NCI-H1436 treated with DMSO at 0.1 percent for 48 hours (cell line): Measurements from ENCODE around the gene ZMAT2.
"Not testable (repeated sequence)": the region's sequence is repeated elsewhere in the genome, so short reads cannot be mapped to it uniquely, and the experiment has no call there.

Source experiments
- DNase-seq: peaks from one replicate; lab custom pipeline; 2025; lab: John Stamatoyannopoulos, UW

ZMAT2 gene, protein sequence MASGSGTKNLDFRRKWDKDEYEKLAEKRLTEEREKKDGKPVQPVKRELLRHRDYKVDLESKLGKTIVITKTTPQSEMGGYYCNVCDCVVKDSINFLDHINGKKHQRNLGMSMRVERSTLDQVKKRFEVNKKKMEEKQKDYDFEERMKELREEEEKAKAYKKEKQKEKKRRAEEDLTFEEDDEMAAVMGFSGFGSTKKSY

DNA sequence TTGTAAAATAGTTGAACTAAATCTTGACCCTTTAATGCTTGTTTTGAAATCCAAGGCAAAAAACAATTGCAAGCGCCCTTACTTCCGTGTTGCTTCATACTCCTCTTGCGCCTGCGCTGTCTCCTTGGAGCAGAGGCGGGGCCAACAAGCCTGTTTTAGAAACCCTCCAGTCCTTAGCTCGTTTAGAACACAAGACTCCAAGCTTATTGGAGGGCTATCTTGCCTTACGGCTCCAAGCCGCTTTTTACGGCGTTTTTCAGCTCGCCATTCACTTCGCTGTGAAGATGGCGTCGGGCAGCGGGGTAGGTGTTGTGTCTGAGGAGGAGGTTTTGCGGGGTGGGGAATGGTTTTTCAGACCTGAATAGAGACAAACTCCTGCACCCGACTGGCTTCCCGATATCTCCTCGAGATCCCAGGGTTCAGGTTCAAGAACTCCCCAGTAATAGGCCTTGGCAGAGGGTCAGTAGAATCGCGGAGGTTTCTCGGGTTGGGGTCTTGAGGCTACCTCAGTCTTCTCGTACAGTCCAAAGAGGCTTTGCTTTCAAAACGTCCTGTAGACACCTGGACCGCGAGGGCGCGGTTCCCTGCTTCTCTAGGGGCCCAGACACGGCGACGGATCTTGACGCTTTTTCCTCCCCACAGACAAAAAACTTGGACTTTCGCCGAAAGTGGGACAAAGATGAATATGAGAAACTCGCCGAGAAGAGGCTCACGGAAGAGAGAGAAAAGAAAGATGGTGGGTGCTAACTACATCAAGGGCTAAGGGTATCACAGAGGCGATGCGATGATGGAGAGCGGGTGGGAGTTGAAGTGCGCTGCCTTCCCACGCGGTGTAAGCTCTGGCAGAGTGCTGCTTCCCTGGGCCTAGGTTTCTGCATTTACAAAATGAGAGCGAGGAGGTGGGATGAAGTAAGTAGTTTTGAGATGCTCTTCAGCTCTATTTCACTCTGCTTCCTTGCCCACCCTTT is at the start of gene ZMAT2:
TSS of gene ZMAT2 (plus strand) at position 271 of the 968 bp plus-strand sequence. CDS start at position 285, 14 bp downstream.
- DNase-seq = peak; percentile 92

DNA sequence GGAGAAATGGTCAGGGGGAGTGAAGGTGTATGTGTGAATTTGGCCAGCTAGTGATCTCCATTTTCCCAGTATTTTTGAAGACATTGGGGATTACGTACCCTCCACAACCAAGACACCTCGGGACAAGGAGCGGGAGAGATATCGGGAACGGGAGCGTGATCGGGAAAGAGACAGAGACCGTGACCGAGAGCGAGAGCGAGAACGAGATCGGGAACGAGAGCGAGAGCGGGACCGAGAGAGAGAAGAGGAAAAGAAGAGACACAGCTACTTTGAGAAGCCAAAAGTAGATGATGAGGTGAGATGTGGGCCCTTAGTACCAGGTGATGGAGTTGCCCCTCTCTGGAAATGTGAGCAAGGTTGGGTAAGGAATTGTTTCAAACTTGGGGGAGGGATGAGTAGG is 41.4 kb upstream of the ZMAT2 start:
- no peak for DNase-seq

DNA sequence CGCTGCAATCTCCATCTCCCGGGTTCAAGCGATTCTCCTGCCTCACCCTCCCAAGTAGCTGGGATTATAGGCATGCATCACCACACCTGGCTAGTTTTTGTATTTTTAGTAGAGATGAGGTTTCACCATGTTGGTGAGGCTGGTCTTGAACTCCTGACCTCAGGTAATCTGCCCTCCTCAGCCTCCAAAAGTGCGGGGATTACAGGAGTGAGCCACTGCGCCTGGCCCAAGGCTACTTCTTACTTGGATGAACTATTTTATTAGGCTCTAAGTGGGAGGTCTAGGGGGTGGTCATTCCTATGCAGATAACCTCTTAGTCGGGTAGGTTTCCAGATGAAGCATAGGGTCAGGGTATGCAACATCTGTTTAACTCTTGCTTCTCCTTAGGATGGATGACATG is 39.9 kb upstream of the ZMAT2 start:
- not testable (repeated sequence) for DNase-seq

DNA sequence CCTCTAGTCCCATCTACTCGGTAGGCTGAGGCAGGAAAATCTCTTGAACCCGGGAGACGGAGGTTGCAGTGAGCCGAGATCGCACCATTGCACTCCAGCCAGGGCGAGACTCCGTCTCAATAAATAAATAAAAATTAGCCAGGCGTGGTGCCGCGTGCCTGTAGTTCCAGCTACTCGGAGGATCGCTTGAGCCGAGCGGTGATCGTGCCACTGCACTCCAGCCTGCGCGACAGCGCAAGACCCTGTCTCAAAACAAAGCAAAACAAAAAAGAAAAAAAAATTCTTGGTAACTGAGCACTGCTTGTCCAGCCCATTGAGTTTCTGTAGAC is 36.3 kb upstream of the ZMAT2 start:
- DNase-seq = no peak

DNA sequence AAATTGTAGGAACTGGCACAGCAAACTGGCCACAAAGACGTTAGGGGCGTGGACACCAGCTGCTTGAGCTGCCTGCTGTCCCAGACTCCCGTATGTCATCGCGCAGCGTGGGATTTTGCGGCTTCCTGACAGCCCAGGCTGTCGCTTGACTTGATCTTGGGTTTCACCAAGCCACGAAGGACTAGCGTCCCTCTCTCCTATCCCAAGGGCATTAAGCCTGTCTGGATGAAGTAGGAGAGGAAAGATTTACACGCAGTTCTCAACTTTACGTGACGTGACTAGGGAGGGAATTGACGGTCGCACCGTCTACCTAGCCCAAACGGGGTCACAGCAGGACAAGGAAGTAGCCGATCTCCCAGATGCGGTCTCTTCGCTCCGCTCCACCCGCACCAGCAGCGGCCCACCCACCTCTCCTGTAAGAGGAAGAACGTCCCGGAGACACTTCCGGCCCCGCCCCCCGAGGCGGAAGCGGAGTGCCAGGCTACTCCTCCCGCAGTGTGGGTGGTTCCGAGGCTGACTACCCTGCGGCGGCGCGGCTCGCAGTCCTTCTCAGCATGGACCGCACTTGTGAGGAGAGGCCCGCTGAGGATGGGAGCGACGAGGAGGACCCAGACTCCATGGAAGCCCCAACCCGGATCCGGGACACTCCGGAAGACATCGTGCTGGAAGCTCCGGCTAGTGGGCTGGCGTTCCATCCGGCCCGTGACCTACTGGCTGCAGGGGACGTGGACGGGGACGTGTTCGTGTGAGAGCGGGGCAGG is 35.7 kb upstream of the ZMAT2 start, which contains the start of gene WDR55:
TSS of gene WDR55 (plus strand) at position 546 of the 761 bp plus-strand sequence. CDS start at position 555, 9 bp downstream.
- DNase-seq = peak; percentile 67

DNA sequence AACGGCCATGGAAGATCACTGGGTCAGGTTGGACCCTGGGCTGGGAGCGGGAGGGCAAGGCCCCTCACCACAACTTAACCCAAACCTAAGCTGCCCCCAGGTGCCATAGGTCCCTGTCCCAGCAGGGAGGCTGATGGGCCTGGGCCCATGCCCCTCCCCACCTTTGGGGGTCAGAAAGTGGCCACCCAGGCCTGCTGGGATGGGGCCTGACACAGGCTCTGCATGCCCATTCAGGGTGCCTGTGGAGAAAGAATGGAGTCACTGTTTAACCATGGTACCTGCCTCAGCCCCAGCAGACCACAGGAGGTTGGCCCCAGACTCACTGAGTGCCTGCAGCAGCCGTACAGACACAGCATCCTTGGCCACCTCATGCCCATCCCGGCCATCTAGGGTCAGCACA is 29.2 kb upstream of the ZMAT2 start:
- not testable (repeated sequence) for DNase-seq

DNA sequence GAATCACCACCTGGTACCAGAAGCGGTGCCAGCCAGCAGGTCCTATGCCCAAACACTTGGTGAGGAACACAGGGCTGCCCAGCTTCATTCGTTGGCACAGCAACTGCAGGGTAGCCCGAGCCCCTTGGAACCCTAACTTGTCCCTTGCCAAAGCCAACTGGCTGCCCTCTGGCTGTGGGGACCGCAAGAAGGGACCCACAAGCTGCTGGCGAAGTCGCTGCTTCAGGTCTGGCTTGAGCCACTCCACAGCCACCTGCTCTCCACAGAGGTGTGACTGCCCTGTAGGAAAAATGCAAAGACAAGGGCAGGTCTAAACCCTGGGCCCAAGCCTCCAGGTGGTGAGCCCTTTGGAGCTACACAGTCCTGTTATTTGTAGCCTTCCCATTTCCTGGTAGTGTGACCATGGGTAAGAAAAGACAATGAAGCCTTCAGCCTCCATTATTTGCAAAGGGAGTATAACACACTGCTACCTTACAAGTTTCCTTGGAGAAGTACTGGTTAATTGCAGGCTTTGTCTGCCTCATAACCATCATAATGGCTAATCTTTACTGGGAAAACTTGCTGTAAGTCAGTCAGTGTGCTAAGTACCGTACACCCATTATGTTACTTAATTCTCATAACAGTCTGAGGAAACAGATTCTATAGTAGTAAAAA is 28.6 kb upstream of the ZMAT2 start:
- DNase-seq = no peak

DNA sequence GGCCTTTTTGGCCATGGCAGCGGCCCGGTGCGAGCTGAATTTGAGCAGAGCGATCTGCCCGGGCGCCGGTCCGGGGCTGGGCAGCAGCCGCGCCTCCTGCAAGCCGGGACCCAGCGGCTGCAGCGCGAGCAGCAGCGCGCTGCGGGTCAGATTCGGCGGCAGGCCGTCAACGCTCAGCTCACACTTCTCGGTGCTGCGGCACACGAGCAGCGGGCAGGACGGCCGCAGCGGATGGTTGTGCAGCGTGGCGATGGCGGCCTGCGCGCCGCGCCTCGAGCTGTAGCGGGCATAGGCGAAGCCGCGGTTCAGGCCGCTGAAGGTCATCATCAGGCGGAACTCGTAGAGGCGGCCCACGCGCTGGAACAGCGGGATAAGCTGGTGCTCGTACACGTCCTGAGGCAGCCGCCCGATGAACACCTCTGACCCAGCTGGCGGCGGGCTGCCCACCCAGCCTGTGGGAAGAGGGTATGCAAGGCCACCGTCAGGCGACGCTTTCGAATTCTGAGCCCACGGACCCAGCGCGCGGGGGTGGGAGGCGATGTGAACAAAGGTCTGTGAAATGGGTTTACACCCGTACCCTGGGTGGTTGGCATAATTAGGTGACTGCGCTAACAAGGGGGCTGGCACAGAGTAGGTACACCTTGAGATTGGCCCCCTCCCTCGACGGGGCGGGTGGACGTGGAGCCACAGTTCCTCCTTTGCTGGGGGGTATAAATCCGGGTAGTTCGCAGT is 27.6 kb upstream of the ZMAT2 start:
- DNase-seq = no peak

DNA sequence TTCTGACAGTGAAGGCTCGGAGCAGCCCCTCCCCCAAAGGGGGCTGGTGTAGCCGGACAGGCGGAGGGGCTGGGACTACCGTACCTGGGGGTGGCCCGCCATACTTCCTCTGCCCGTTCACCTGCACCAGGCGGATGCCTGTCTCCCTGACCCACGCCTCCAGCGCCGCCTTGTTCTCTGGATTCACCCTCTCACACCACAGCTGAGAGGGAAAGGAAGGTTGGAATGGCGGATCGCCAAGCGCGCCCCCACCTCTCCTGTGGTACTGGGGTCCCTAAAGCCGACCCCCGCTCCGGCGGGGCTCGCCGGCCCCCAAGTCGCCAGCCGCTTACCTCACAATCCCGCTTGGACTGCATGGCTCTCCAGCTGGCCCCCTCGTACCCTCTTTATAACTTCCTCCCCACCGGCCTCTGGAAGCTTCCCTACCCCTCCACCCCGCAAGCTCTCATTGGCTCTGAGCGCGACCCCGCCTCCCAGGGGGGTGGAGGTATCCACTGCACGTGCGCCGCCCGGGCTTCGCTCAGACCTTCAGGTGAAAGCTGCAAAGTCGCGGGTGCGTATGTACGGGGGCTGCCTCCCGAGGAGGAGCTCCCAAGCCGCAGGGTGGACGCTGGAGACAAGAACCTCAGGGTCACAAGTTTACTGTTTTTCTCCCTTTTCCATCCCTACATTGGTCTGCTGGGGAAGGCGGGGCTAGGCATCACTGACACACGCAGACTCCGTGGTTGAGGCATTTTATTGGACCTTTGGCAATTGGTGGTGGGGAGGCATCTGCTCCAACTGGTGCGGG is 26.9 kb upstream of the ZMAT2 start, which contains the start of gene DND1:
TSS of gene DND1 (minus strand) at position 390 of the 790 bp plus-strand sequence. CDS start at position 356, 34 bp downstream.
- no peak for DNase-seq

DNA sequence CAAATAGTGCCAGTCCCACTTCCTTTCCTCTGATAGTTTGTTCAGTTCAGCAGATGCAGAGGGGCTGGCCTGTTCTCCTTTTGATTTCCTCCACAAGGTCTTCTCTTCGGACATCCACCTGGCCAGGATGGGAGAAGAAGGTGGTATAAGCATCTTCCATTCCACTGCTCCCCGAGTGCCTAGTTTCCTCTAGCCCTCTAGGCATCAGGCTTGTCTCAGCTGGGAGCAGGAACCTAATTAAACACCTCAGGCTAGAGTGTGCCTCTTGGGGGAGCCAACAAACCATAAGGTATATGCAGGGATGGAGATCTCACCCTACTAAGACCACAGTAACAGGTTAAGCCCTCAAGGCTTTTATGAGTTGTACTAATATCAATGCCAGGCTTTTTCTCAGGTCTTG is 26.0 kb upstream of the ZMAT2 start:
- no peak for DNase-seq

DNA sequence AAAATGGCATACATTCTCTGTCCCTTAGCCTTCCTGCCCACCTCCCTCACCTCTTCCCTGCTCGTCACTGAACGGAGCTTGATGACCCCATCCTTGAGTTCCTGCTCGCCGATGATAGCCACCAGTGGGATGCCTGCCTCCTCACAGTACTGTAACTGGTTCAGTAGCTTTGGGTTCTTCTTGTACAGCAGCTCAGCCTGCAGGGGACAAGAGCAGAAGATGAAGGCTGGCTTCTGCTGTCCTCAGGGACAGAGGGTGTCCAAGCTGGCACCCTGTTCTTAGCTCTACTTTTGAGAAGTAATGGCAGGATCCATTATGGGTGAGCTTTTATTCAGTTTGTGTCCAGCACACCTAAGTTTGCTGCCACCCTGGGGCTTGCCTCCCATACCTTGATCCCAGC is 25.6 kb upstream of the ZMAT2 start:
- DNase-seq = no peak

DNA sequence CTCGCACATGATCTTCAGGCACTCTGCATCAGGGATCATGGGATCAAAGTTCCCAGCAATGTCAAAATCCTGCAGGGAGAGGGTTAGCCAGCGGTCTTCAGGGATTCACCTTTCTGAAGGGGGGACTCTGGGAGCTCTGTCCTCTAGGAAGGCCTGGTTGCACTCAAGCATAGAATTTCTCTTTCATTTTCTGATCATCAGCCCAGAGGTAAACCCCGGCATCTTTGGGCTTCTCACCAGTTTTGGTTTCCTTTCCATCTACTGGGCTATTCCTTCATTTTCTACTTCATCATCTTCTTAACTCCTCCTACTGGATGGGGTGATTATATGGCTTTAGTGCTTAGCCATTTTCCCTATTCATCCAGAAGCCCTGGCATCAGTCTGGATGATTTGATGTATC is 22.3 kb upstream of the ZMAT2 start:
- DNase-seq = no peak

DNA sequence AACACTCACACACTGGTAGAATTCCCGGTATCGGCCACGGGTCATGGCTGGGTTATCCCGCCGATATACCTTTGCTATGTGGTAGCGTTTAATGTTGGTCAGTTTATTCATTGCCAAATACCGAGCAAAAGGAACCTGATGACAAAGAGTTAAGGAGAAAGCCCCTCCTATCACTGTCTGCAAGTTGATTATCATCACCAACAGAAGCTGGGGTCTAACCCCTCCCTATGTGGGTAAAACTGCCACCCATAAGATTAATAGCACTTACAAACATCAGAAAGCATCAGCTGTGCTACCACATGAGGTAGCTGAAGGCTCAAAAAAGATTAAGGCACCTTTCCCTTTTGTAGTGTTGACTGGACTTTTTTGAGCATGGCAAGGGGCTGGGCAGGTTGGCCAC is 21.3 kb upstream of the ZMAT2 start:
- DNase-seq = no peak

DNA sequence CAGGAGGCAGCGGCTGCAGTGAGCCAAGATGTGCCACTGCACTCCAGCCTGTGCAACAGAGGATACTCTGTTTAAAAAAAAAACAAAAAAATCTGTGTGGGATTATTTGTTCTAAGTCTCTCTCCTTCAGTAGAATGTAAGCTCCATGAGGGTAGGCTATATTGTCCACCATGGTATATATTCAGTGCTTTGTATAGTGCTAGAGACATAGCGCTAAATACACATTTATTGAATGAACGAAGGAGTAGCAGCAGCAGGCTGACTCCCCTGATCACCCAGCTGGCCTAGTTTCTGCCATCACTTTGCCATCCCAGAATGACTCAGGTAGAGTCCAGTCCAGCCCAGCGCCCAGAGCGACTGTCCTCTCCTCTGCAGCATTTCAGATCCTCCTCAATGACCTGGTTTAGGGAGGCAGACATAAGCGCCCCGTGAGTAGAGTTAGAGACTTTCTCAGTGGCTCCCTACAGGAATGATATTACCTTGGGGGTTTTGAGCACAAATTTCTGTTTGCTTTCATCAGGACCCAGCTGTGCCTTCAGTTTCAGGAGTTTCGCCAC is 9.8 kb upstream of the ZMAT2 start:
- DNase-seq = no peak

DNA sequence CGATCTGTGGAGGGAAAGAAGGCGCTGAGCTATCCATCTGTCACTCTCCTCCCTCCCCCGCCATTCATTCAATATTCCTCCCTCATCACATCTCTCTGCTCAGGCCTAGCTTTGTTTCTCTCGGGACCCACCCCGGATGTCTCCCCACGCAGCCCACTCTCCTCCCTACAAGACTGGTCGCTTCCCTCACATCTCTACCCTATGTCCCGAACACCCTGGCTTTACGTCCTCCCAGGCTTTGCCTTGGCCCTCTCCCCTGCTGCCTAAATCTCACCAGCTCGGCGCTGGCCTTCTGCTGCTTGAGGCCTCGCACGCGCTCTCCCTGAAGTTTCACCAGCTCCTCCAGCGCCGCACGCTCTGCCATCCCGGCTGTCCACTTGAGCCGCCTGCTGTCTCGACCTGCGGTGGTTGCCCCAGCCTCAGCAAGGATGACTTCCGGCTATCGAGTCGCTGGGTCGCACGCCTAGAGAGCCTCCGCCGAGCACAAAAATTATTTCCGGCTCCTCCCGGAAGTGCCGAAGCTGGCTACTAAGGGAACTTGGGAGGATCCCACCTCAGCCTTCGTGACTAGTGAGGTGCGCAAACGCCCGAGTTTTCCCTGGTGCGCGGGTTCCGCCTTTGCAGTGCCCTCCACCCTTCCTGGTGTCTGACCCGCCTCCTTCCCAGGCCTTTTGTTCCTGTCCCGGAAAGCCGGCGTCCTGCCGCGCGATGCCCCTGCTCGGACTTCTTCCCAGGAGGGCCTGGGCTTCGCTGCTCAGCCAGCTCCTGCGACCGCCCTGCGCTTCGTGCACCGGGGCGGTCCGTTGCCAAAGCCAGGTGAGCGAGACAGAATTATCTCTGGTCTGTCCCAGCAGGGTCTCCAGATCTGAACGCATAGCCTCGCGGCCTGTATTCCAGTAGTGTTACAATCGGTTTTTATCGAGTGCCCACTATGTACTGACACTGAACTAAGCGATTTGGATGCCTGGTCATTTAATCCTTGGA is 9.0 kb upstream of the ZMAT2 start, which contains the start of the genes HARS1 and HARS2:
TSS of gene HARS1 (minus strand) at position 430 of the 984 bp plus-strand sequence. CDS start at position 364, 66 bp downstream.
TSS of gene HARS2 (plus strand) at position 515 of the 984 bp plus-strand sequence. CDS start at position 709, 194 bp downstream.
- DNase-seq = peak; percentile 28

DNA sequence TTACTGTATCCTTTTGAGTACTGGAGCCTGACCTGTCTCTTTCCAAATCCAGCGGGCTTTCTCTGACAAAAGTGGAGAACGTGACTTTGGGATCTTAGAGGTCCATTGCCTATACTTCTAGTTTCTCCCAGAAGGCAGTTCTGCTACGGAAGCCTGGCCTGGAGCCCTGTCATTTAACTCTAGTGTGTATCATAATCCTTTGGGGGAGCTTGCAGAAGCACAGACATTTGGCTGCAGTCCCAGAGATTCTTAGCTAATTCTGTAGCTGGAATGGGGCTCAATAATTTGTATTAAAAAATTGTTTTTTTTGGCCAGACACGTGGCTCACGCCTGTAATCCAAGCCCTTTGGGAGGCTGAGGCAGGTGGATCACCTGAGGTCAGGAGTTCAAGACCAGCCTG is 6.0 kb upstream of the ZMAT2 start:
- DNase-seq = no peak

DNA sequence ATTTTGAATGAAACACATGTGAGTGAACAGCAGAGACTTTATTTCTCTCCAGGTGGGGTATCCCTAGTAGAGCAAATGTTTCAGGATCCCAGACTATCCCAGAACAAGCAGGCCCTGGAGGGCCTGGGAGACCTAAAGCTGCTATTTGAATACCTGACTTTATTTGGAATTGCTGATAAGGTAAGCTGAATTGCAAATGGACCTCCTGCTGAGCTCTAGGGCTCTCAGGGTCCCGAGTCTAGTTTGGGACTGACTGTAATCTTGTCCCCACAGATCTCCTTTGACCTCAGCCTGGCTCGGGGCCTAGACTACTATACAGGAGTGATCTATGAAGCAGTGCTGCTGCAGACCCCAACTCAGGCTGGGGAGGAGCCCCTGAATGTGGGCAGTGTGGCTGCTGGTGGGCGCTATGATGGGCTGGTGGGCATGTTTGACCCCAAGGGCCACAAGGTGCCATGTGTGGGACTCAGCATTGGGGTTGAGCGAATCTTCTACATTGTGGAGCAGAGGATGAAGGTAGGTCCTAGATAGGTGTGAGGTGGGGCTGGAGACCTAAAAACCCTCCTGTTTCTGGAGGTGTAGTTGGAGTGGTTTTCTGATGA is 3.3 kb upstream of the ZMAT2 start:
- DNase-seq = no peak

DNA sequence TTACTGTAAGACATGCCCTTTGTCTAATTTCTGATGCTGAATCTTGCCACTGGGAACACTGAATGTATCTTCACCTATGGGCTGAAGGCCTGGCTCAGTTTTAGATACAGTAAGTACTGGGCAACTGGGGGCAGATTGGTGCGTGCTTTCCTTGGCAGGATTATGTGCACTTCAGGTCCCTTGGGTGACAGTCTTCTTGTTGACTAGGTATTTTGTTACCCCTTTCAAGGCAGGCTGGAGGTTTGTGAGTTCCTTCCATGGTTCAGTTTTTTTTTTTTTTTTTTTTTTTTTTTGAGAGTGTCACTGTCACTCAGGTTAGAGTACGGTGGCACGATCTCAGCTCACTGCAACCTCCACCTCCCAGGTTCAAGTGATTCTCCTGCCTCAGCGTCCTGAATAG is 7.6 kb downstream of the ZMAT2 start:
- DNase-seq = no peak
